Fibroblast of mammary gland (primary cell): ENCODE results near the gene DDA1.

ENCODE experiments used
- DNase-seq: peaks from one replicate; pipeline ENCODE4 v3.0.0-alpha.2; 2010; ENCODE audit warnings: low read depth
- H3K4me3 ChIP-seq: 2 replicates; pipeline ENCODE4 v1.5.1; 2011; ENCODE audit warnings: low read depth, mild to moderate bottlenecking, low read length, moderate library complexity; ENCODE audit not compliant: control insufficient read depth
- TF ChIP-seq, protein P1 (sequence below): conservative IDR thresholded peaks from 2 replicates; pipeline ENCODE4 v1.5.1; 2011; ENCODE audit warnings: low read depth, low read length, inconsistent platforms; ENCODE audit not compliant: control insufficient read depth, insufficient read depth

Gene DDA1

DNA sequence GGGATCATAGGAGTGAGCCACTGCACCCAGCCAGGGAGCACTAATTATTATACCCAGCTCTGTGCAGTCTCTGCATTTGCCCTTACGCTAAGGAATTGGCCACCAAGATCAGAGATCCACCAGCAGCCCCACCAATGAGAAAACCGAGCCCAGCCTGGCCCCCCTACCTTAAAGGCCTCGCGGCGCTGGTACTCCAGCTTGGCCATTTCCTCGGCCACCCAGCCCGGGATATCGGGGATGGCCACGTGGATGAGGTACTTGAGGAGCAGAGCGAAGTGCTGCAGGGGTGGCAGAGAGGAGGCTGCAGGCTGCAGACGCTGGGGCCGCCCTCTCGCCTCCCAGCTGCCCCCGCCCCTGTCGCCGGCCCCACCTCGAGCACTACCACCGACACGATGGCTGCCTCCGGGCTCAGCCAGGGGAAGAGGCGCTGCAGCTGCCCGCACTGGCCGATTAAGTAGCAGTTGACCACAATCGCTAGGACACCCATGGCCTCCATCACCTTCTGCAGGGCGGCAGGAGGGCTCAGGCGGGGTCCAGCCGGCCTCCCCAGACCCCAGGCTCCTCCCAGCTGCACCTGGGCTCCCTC, 17.8 kb downstream of the DDA1 start:
- no peak overlapping the region for H3K4me3 ChIP-seq
- no peak for DNase-seq

GRCh38 chr19:17327654-17328516, 18.5 kb downstream of the DDA1 start:
- H3K4me3 ChIP-seq = no peak overlapping the region
- DNase-seq = no peak
- TF ChIP-seq, protein P1, sequence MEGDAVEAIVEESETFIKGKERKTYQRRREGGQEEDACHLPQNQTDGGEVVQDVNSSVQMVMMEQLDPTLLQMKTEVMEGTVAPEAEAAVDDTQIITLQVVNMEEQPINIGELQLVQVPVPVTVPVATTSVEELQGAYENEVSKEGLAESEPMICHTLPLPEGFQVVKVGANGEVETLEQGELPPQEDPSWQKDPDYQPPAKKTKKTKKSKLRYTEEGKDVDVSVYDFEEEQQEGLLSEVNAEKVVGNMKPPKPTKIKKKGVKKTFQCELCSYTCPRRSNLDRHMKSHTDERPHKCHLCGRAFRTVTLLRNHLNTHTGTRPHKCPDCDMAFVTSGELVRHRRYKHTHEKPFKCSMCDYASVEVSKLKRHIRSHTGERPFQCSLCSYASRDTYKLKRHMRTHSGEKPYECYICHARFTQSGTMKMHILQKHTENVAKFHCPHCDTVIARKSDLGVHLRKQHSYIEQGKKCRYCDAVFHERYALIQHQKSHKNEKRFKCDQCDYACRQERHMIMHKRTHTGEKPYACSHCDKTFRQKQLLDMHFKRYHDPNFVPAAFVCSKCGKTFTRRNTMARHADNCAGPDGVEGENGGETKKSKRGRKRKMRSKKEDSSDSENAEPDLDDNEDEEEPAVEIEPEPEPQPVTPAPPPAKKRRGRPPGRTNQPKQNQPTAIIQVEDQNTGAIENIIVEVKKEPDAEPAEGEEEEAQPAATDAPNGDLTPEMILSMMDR = no peak

More for the DNA sequence above, 17.8 kb downstream of the DDA1 start:
- TF ChIP-seq, protein P1 = no peak

- H3K4me3 ChIP-seq = no peak overlapping the region
- no peak for DNase-seq
- TF ChIP-seq, protein P1 = no peak
Measured at GRCh38 chr19:17328517-17329365, 19.4 kb downstream of the DDA1 start.

DNA sequence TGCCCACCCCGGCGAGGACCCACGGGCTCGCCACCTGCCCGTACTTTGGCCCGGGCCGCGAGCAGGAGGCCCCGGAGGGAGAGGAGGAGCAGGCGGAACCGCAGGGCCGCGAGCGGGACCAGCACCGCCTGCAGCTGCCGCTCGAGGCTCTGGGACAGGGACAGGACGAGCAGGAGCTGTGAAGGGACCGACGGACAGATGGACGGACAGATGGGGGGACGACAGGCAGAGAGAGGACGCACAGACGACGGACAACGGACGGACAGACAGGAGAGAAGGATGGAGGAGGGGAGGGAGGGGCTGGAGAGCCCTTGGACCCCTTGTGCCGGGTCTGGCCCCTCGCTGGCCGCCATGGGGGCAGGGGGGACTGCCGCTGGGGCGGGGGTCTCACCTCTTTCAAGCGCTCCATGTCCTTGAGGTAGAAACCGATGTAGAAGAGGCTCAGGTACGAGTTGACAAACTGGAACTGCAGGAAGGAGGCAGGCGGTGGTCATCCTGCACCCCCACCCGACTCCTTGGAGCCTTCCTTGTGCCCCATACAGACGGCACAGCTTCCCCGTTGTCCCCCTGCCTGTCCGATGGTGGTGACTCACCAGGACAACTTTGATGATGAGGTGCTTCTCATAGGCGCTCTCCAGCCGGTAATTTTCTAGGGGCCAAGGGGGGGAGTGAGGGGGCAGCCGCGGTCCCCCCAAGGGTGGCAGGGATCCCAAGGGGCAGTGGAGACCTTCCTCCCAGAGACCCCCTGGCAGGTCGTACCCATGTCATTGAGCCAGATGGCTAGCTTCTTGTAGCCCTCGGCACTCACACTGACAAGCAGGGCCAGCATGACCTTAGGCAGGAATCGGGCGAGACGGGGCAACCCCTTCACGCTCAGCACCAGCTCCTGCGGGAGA, 20.3 kb downstream of the DDA1 start:
- TF ChIP-seq, protein P1 = no peak
- H3K4me3 ChIP-seq = no peak overlapping the region
- no peak for DNase-seq

- DNase-seq = no peak
- TF ChIP-seq, protein P1 = no peak
- H3K4me3 ChIP-seq = no peak overlapping the region
Measured at GRCh38 chr19:17330262-17331044, 21.1 kb downstream of the DDA1 start.
